Measurements from ENCODE around the gene BHLHE40.
"Not testable (repeated sequence)": the region's sequence is repeated elsewhere in the genome, so short reads cannot be mapped to it uniquely, and the experiment has no call there.

The BHLHE40 gene

DNA sequence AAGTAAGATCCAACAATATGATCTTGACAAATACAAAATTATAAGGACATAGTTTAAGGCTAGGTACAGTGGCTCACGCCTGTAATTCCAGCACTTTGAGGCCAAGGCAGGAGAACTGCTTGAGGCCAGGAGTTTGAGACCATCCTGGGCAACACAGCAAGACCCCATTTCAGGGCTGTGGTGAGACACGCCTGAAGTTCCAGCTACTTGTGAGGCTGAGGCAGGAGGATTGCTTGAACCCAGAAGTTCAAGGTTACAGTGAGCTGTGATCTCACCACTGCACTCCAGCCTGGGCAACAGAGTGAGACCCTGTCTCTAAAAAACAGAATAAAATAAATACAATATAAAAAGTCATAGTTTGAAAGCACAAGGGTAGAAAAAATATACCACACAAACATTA is 17.4 kb upstream of the BHLHE40 start:
- DNase-seq (ENCODE audit: low spot score) = not testable (repeated sequence)

DNA sequence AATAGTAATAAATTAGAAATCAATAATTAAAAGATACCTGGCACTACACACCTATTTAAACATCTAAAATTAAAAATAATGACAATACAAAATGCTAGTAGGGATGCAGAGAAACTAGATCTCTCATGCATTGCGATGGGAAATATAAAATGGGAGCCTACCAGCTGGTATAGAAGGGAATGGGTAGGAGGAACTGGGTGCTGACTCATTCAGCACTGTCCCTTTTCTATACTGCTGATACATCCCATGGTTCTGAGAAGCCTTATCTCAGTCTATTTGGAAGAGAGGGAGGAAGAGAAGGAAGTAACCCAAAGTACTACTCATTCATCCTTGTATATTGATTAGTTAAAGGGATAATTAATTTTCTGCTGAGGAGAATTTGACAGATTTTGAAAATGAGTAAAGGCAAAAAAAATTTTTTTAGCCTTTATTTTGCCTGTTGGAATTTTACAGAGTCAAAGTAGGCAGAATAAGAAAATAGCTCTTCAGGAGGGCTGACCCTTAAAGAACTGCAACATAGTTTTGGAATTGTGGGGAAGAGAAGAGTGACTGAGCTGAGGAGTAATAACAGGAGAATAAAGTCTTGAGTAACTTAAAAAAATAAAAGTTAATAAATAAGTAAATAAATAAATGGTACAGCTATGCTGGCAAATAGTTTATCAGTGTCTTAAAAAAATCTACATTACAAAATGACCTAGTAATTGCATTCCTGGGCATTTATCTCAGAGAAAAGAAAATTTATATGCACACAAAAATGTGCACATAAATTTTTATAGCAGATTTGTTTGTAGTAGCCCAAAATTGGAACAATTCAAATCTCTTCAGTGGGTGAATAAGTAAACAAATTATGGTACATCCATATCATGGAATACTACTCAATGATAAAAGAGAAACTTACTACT is 15.3 kb upstream of the BHLHE40 start:
- no peak for DNase-seq (ENCODE audit: low spot score)

DNA sequence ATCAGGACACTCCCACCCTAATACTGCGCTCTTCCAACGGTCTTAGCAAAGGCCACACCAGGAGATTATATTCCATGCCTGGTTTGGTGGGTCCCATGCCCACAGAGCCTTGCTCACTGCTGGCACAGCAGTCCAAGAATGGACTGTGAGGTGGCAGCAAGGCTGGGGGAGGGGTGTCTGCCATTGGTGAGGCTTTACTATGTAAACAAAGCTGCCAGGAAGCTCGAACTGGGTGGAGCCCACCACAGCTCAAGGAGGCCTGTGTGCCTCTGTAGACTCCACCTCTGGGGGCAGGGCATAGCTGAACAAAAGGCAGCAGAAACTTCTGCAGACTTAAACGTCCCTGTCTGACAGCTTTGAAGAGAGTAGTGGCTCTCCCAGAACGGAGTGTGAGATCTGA is 13.2 kb upstream of the BHLHE40 start:
- DNase-seq (ENCODE audit: low spot score) = not testable (repeated sequence)

DNA sequence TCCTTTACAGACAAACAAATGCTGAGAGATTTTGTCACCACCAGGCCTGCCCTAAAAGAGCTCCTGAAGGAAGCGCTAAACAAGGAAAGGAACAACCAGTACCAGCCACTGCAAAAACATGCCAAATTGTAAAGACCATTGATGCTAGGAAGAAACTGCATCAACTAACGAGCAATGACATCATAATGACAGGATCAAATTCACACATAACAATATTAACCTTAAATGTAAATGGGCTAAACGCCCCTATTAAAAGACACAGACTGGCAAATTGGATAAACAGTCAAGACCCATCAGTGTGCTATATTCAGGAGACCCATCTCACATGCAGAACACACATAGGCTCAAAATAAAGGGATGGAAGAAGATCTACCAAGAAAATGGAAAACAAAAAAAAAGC is 11.6 kb upstream of the BHLHE40 start:
- DNase-seq (ENCODE audit: low spot score) = not testable (repeated sequence)

DNA sequence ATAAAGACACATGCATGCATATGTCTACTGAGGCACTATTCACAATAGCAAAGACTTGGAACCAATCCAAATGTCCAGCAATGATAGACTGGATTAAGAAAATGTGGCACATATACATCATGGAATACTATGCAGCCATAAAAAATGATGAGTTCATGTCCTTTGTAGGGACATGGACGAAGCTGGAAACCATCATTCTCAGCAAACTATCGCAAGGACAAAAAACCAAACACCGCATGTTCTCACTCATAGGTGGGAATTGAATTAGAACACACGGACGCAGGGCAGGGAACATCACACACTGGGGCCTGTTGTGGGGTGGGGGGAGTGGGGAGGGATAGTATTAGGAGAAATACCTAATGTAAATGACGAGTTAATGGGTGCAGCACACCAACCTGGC is 7.8 kb upstream of the BHLHE40 start:
- not testable (repeated sequence) for DNase-seq (ENCODE audit: low spot score)

DNA sequence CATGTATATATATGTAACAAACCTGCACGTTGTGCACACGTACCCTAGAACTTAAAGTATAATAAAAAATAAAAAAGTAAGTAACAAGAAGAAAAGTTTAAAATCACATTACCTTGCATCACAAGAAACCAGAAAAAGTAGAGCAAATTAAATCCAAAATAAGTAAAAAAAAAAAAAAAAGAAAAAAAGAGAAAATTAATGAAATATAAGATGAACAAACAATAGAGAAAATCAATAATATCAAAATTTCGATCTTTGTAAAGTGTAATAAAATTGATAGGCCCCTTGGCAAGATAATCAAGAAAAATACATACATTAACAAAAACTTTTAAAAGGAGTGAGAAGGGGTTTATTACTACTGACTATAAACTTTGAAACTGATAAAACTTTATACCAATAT is 7.4 kb upstream of the BHLHE40 start:
- no peak for DNase-seq (ENCODE audit: low spot score)

DNA sequence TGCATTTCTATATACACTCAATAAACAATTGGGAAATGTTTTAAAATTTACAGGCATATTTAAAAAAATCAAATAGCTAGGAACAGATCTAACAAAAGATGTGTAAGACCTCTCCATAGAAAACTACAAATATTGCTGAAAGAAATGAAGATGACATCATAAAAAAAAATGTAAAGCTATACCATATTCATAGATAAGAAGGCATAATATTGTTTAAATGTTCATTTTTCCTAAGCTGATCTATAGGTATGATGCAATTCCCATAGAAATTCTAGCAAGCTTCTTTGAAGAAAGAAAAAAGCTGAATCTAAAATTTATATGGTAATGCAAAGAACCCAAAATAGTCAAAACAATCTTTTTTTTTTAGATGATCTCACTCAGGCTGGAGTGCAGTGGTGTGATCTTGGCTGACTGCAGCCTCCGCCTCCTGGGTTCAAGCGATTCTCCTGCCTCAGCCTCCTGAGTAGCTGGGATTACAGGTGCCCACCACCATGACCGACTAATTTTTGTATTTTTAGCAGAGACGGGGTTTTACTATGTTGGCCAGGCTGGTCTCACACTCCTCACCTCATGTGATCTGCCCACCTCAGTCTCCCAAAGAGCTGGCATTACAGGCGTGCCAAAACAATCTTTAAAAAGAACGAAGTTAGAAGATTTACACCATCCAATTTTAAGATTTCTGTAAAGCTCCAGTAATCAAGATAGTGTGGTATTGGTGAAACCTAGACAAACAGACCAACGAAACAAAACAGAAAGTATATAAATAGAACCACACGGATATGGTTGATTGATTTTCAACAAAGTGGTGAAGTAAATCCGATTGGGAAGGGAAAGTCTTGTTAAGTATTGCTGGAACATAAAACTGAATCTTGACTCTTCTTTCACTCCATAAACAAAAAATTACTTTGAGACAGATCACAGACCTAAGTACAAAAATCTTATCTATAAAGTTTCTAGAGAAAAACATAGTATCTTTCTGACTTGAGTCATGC is 6.3 kb upstream of the BHLHE40 start:
- DNase-seq (ENCODE audit: low spot score) = no peak

DNA sequence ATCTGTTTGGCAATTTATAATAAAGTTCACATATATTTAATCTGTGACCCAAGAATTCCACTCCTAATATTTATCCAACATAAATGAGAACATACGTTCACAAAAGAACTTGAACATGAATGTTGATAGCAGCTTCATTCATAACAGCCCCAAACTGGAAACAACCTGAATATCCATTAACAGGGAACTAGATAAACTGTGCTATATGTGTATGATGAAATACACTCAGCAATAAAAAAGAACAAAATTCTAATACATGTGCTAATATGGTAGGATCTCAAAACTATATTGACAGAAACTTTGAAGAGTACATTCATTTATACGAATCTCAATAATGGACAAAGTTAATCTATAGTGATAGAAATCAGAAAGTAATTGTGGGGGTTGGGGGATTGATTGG is 5.1 kb upstream of the BHLHE40 start:
- DNase-seq (ENCODE audit: low spot score) = no peak

DNA sequence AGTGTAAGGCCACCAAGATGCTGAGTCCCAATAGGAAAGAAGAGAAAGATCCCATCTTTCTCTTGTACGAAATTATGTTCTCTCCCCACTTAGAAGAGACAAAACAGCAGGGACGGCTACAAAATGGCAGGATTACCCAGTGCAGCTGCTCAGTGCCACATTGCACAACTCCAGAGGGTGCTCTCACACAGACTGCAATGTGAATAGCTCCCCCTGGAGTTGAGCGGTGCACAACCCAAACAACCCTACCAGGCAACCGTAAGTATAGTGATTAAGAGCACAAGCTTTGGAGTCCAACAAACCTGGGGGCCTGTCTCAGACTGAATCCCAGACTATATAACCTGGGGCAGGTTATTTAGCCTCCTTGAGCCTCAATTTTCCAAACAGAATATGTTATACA is 3.1 kb upstream of the BHLHE40 start:
- peak; percentile 73 for DNase-seq (ENCODE audit: low spot score)

DNA sequence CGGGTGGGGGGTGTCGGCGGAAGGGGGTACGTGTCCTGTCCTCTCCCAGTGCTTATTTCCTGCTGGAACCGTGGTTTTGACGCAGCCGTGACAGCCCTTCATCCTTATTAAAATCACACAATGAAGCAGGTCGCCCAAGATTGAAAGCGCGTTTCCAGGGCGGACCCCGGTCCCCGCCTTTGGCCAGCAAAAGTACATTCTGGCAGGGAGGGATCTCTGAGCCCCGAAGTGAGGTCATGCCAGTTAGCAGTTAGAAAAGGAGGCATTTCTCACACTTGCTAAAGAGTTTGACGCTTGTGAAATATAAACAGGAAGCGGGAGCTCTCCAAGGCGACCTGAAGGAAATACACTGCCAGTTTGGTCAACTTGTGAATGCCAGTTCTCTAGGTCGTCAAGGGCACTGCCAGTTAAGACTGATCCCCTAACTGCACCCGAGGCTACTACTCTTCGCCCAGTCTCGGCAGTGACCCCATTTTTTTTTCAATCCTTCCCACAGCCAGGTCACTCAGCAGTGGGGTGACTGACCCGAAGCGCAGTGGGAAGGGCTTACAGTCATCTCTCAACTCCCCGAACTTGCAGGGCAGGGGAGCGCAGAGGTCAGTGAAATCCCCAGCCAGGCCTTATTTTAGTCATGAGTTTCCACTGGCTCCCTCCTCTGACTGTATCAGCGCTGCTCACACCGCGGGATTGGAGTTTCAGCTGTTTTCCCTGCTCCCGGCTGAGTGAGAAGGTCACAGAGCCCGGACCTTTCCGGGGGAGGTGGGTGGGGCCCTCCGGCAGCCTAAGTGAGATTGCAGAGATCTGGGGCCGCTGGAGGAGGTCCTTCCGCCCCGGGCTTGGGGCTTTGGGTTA is 2.0 kb upstream of the BHLHE40 start:
- DNase-seq (ENCODE audit: low spot score) = peak; percentile 61

DNA sequence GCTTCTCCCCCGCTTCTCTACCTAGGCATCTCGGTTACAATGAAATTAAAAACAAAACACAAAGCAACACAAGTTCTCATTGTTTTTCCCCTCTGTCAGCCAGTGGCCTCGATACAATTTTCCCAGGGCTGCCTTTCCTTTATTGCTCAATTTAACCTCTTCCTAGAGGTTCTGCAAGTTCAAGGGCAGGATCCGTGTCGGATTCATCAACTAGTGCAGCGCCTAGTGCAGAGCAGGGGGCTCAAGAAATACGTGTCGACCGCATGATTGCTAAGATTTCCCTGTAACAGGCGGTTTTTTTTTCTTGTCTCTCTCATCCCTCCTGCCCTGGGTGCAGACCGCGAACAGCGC is 1.4 kb upstream of the BHLHE40 start:
- no peak for DNase-seq (ENCODE audit: low spot score)

DNA sequence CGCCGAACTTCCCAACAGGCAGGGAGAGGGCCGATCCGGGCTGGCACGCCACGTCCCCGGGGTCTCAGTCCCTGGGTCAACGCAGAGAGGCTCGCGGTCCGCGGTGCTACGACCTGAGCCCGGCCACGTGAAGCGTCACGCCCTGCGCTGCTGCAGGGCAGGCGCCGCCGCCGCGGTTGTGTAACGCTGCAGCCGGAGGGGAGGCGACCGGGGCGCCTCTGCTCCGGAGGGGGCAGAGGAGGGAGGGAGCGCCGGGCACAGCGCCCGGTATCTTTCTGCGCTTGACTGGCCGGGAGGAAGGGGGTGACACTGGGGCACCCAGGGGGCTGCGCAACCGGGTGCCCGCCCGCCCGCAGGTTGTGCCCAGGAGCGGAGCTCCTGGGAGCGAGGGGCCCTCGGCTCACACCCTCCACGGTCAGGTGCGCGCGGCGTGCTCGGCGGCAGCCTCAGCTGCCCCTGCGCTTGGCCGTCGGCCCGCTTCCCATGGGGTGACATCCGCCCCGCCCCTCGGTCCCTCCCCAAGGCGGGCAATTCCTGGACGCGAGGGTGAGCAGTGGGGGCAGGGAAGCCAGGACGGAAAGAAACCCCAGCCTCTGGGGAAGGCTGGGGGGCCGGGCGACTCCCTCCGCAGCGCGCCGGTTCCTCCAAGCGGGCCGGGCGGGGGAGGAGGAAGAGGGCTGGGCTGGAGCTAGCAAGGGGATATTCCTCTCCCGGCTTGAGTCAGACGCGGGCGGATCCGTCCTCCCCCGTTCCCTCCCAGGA is 852 bp upstream of the BHLHE40 start:
- DNase-seq (ENCODE audit: low spot score) = peak; percentile 92

DNA sequence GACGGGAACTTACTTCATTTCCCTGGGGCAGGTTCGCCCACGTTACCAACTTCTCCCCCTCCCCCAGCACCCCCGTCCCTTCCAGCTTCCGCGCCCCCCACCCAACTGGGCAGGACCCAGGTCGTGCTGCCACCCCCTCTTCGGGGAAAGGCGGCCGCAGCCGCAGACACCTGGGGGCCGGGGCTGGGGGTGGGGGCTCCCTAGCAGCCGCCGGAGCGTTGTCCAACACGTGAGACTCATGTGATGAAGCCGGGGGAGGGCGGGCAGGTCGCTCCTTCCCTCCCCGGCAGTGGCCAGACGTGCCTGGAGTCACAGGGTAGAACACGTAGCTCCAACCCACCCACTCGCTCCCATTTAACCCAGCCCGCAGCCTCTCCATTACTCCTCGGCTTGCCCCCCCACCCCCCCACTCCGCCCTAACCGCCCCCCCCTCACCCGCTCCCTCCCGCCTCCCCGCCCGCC is 240 bp upstream of the BHLHE40 start:
- peak; percentile 89 for DNase-seq (ENCODE audit: low spot score)

DNA sequence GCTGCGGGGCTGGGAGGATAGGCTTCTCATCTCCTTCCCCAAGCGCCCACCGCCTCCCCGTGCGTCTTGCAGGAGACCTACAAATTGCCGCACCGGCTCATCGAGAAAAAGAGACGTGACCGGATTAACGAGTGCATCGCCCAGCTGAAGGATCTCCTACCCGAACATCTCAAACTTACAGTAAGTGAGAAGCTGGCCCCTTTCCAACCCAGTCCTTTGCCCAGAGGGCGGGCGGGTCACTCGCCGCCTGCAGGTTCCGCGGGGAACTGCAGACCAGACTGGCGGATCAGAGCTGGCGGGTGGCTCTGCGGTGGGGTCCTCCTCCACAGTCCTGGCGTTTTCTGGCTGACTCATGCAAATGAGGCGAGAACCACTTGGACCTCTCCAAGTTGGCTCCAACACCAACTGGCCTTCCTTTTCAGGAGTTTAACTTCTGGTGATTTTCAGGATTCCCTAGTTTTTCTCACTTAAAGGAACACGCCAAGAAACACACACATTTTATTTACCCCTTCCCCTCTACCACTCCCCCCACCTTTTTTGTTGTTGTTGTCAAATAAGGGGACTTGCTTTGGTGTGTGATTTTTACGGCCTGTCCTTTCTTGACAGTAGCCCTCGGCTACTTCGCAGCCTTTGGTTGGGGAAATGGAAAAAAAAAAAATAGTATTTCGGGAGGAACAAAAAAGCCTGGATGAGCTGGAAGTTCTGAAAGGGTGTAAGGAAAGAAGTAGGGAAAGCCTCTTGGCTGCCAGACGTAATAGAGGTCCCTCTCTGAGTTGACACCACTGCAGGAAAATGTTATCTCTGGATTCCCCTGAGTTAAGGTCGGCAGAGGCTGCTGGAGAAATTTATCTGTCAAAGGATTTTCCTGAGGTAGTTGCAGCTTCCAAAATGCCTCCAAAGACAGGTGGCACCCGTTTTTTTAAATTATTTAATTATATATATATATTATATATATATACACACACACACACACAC is 1.3 kb downstream of the BHLHE40 start:
- peak; percentile 80 for DNase-seq (ENCODE audit: low spot score)

DNA sequence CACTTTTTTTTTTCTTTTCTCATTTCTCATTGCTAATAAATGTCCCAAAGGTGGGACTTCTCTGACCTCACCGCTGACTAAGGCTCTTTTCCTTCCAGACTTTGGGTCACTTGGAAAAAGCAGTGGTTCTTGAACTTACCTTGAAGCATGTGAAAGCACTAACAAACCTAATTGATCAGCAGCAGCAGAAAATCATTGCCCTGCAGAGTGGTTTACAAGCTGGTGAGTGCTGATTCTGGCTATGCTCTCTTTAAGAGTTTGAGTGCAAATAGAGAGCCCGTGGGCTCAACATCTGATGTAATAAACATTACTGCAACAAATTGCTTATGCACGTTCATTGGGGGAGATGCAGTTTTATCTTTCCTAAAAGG is 2.0 kb downstream of the BHLHE40 start:
- no peak for DNase-seq (ENCODE audit: low spot score)

DNA sequence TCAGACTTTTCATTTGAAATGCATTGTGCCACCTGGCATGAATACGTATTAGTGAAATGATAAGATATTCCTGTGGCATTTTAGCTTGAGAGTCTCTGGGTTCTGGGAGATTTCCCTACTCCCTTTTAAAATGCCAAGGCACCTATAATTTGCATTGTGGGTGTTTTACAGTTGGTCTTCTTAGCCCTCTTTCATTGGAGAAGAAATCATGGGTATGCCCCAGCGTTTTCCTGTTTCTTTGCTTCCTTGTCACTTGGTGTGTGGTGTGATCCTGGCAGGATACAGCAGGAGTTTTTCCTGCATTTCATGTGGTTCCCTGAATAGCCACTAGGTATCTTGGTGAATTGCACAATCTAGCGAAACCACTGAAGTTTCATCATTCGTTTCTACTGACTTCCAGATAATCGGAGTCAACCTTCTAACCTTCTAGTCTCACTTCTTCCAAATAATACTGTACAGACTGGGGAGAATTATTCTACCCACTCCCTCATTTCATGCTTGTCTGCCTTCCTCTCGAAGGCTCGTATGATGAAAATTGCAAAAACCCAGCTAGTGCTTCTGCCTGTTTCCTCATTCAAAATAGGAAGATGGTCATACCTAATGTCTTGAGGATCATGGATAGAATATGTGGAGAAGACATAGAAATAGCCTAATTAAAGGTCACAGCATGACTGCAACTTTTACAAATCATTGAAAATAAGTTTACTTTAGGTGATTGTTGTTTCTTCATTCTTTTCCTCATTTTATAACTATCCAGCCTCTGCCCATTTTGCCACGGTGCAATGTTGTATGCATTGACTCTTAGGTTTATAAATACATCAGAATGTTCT is 2.6 kb downstream of the BHLHE40 start:
- DNase-seq (ENCODE audit: low spot score) = peak; percentile 22

DNA sequence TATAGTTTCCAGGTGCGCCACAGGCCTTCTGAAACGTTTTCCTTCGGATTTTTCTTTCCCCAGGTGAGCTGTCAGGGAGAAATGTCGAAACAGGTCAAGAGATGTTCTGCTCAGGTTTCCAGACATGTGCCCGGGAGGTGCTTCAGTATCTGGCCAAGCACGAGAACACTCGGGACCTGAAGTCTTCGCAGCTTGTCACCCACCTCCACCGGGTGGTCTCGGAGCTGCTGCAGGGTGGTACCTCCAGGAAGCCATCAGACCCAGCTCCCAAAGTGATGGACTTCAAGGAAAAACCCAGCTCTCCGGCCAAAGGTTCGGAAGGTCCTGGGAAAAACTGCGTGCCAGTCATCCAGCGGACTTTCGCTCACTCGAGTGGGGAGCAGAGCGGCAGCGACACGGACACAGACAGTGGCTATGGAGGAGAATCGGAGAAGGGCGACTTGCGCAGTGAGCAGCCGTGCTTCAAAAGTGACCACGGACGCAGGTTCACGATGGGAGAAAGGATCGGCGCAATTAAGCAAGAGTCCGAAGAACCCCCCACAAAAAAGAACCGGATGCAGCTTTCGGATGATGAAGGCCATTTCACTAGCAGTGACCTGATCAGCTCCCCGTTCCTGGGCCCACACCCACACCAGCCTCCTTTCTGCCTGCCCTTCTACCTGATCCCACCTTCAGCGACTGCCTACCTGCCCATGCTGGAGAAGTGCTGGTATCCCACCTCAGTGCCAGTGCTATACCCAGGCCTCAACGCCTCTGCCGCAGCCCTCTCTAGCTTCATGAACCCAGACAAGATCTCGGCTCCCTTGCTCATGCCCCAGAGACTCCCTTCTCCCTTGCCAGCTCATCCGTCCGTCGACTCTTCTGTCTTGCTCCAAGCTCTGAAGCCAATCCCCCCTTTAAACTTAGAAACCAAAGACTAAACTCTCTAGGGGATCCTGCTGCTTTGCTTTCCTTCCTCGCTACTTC is 3.8 kb downstream of the BHLHE40 start:
- no peak for DNase-seq (ENCODE audit: low spot score)

Data from Ammon's horn (tissue), 1 donor.